ENCODE data around the gene INKA2. TPM values are rescaled to one million over a fixed set of nuclear protein-coding genes. Genes with fewer than 3 reads are reported as not detected.

The INKA2 gene
- total RNA-seq, 1 experiment from 2014 or later: 12.3 TPM

GRCh38 chr1:111735858-111736544, 3.2 kb downstream of the INKA2 start:
- Histone ChIP-seq H3K9ac (ENCODE audit: extremely low read depth, insufficient read length, low read length) (no peak overlapping the region), H3K14ac (ENCODE audit: insufficient read depth, low read length) (no peak overlapping the region), H4K91ac (ENCODE audit: insufficient read length, low read depth, low read length) (no peak overlapping the region), H3K4me1 (ENCODE audit: insufficient read depth, low read length) (peaks cover 21% of the 10 kb centered on the region), H3K18ac (ENCODE audit: insufficient read length, low read depth, low read length) (no peak overlapping the region), H2AK5ac (ENCODE audit: insufficient read length, low read length) (no peak overlapping the region), H3K27ac (ENCODE audit: insufficient read length, low read depth, low read length) (no peak overlapping the region), H2AFZ (ENCODE audit: low read length) (no peak overlapping the region), H3K4me2 (ENCODE audit: insufficient read depth, insufficient read length, low read length) (peak overlapping the region; percentile 31), H2BK120ac (ENCODE audit: low read depth, low read length, poor library complexity, severe bottlenecking) (no peak overlapping the region), H2BK5ac (ENCODE audit: insufficient read length, low read length) (no peak overlapping the region), H3K56ac (ENCODE audit: insufficient read length, low read depth, low read length) (no peak overlapping the region), H2BK12ac (ENCODE audit: insufficient read length, low read depth, low read length) (no peak overlapping the region), H2BK15ac (ENCODE audit: low read depth, low read length) (no peak overlapping the region), H3K23ac (ENCODE audit: insufficient read length, low read depth, low read length) (no peak overlapping the region), H3T11ph (ENCODE audit: low read length) (no peak overlapping the region), H3K23me2 (ENCODE audit: insufficient read length, low read depth, low read length, poor library complexity, severe bottlenecking) (peaks cover 19% of the 10 kb centered on the region), H3K27me3 (ENCODE audit: insufficient read depth, low read length) (no peaks in the 10 kb centered on the region), H2BK20ac (ENCODE audit: low read depth, low read length, poor library complexity, severe bottlenecking) (no peak overlapping the region), H3K4ac (ENCODE audit: low read depth, low read length) (no peak overlapping the region), H4K5ac (ENCODE audit: insufficient read length, low read depth, low read length) (no peak overlapping the region), H4K20me1 (ENCODE audit: control insufficient read depth, insufficient read depth, insufficient read length) (no peaks in the 10 kb centered on the region), H3K79me2 (ENCODE audit: insufficient read depth, low read length) (no peaks in the 10 kb centered on the region; the same call in 1 of the 2 replicates), H3K79me1 (ENCODE audit: insufficient read depth, low read depth, low read length, poor library complexity, severe bottlenecking) (no peaks in the 10 kb centered on the region), H4K8ac (replicated peaks; ENCODE audit: insufficient read length, low read depth, low read length) (no peak overlapping the region), H3K9me3 (ENCODE audit: control insufficient read depth, low read depth, low read length) (no peaks in the 10 kb centered on the region)
- Mint-ChIP-seq H3K36me3 (ENCODE audit: insufficient read depth in 1 of 3, low read depth in 3 of 3) (no peaks in the 10 kb centered on the region), H3K4me3 (no peak overlapping the region), H3K27me3 (ENCODE audit: low read depth) (peaks cover 10% of the 10 kb centered on the region), H3K9me3 (no peaks in the 10 kb centered on the region; a peak in 1 of 5 replicates), H3K27ac (no peak overlapping the region), H3K4me1 (peaks cover 7 to 15% of the 10 kb centered on the region in 2 experiments)
- DNase-seq: peak; percentile 60
- TF ChIP-seq CTCF (conservative IDR thresholded peaks at IDR 0.05): no peak
- WGBS (ENCODE audit: extremely low coverage, insufficient read length, low lambda C conversion rate): no CpG with 5 or more reads among the region's 8 CpGs
